Uterus (tissue), 4 donors: ENCODE data around the gene S100A13. TPM values are rescaled to one million over a fixed set of nuclear protein-coding genes. Genes with fewer than 3 reads are reported as not detected.
A peak's percentile ranks its signal among the peaks of the same experiment; 100 is the strongest.

ENCODE experiments used
- DNase-seq, 2 donors: peaks; one replicate each; pipeline ENCODE4 v3.0.0-alpha.2; 2019 to 2020
- H3K27ac ChIP-seq, 2 donors: fragments of 200-600 bp; sonication (generic); 1 replicate in 1 of 2; 2 replicates in 1 of 2; pipeline ENCODE4 v1.5.1; 2016 to 2018
- H3K27me3 ChIP-seq, 2 donors: fragments of 200-600 bp; sonication (generic); one replicate each; pipeline ENCODE4 v1.5.1; 2018 to 2019; ENCODE audit warnings: control low read depth in 1 of 2
- H3K36me3 ChIP-seq, 2 donors: fragments of 200-600 bp; sonication (generic); one replicate each; pipeline ENCODE4 v1.5.1; 2019; ENCODE audit warnings: control low read depth in 1 of 2
- H3K4me1 ChIP-seq, 2 donors: fragments of 200-600 bp; sonication (generic); one replicate each; pipeline ENCODE4 v1.5.1; 2018 to 2019; ENCODE audit warnings: control low read depth in 1 of 2
- H3K4me3 ChIP-seq, 2 donors: fragments of 200-600 bp; sonication (generic); 1 replicate in 1 of 2; 2 replicates in 1 of 2; pipeline ENCODE4 v1.5.1; 2018 to 2019; ENCODE audit warnings: mild to moderate bottlenecking in 1 of 2
- H3K9me3 ChIP-seq, 2 donors: fragments of 200-600 bp; sonication (generic); one replicate each; pipeline ENCODE4 v1.5.1; 2019; ENCODE audit warnings: control low read depth in 1 of 2
- CTCF ChIP-seq, 4 experiments: fragments of 200-600 bp in 2 of 4; fragments of 450-650 bp in 2 of 4; sonication (generic) in 2 of 4; IDR thresholded peaks; one replicate each; pipeline ENCODE4 v1.5.1; 2016 to 2019; ENCODE audit warnings: antibody characterized with exemption in 4 of 4, mild to moderate bottlenecking in 2 of 4, moderate library complexity in 1 of 4
- POLR2A ChIP-seq, 2 donors: fragments of 450-650 bp; IDR thresholded peaks; one replicate each; pipeline ENCODE4 v1.6.1; 2016; ENCODE audit warnings: antibody characterized with exemption in 2 of 2, mild to moderate bottlenecking in 1 of 2, moderate library complexity in 1 of 2
- intact Hi-C: fragments of 100-400 bp; cut with DNase I; formaldehyde crosslinking; loops from one replicate; pipeline ENCODE4 v1.15.1; 2023; ENCODE audit warnings: low total_unique reads
- total RNA-seq, 4 donors: library from RNA; depleted of rRNA in 3 of 4; stranded (reverse); fragments of >200 nt in 3 of 4; gene quantifications; one replicate each; pipeline versions ENCODE4 v1.1.0 to v1.2.4, GENCODE V29; 2014 to 2023
- donor health status: DM: yes; HTN: yes; CAD: no.

The S100A13 gene
- total RNA-seq, 4 donors from 2014 or later = 25.9 to 269 (median 126) TPM

GRCh38 chr1:153655333-153655732 is 28.0 kb upstream of the S100A13 start:
- Histone ChIP-seq H3K9me3 (no peaks in the 10 kb centered on the region), H3K4me3 (no peak overlapping the region), H3K27ac (no peak overlapping the region), H3K4me1 (peaks cover 4 to 9% of the 10 kb centered on the region in 2 donors), H3K36me3 (no peaks in the 10 kb centered on the region), H3K27me3 (no peaks in the 10 kb centered on the region)
- DNase-seq = no peak
- no peak for TF ChIP-seq CTCF (IDR thresholded peaks at IDR 0.05)
- no peak for TF ChIP-seq POLR2A (IDR thresholded peaks at IDR 0.05)
- intact Hi-C loops = no loop called here

- no peak overlapping the region for H3K4me3 ChIP-seq
- no peaks in the 10 kb centered on the region for H3K4me1 ChIP-seq
- H3K36me3 ChIP-seq = no peaks in the 10 kb centered on the region
- intact Hi-C loops = no loop called here
- no peak for DNase-seq
- no peaks in the 10 kb centered on the region for H3K9me3 ChIP-seq
- TF ChIP-seq POLR2A (IDR thresholded peaks at IDR 0.05) = no peak
- no peak for TF ChIP-seq CTCF (IDR thresholded peaks at IDR 0.05)
- peak overlapping the region in 1 of 2 donors; percentile 0 for H3K27ac ChIP-seq
- H3K27me3 ChIP-seq = no peaks in the 10 kb centered on the region
Observed at GRCh38 chr1:153652805-153653500, 25.6 kb upstream of the S100A13 start.

GRCh38 chr1:153651771-153652170 is 24.5 kb upstream of the S100A13 start:
- no peak overlapping the region for H3K4me3 ChIP-seq
- DNase-seq = no peak
- intact Hi-C loops = no loop called here
- H3K9me3 ChIP-seq = no peaks in the 10 kb centered on the region
- H3K4me1 ChIP-seq = no peaks in the 10 kb centered on the region
- no peak overlapping the region for H3K27ac ChIP-seq
- H3K27me3 ChIP-seq = no peaks in the 10 kb centered on the region
- TF ChIP-seq POLR2A (IDR thresholded peaks at IDR 0.05) = no peak
- no peak for TF ChIP-seq CTCF (IDR thresholded peaks at IDR 0.05)
- H3K36me3 ChIP-seq = no peaks in the 10 kb centered on the region

- Histone ChIP-seq H3K4me1 (no peaks in the 10 kb centered on the region), H3K4me3 (no peak overlapping the region), H3K27me3 (no peaks in the 10 kb centered on the region), H3K9me3 (no peaks in the 10 kb centered on the region), H3K36me3 (no peaks in the 10 kb centered on the region), H3K27ac (peak overlapping the region in 1 of 2 donors; percentile 17)
- TF ChIP-seq POLR2A (IDR thresholded peaks at IDR 0.05) (no peak), CTCF (IDR thresholded peaks at IDR 0.05) (no peak)
- DNase-seq = no peak
- intact Hi-C loops = no loop called here
Observed at GRCh38 chr1:153649863-153650235, 22.5 kb upstream of the S100A13 start.

- H3K9me3 ChIP-seq = no peaks in the 10 kb centered on the region
- no peaks in the 10 kb centered on the region for H3K4me1 ChIP-seq
- TF ChIP-seq POLR2A (IDR thresholded peaks at IDR 0.05) = no peak
- TF ChIP-seq CTCF (IDR thresholded peaks at IDR 0.05) = no peak
- no peak for DNase-seq
- no peaks in the 10 kb centered on the region for H3K36me3 ChIP-seq
- H3K4me3 ChIP-seq = no peak overlapping the region
- peak overlapping the region in 1 of 2 donors; percentile 17 for H3K27ac ChIP-seq
- intact Hi-C loops = no loop called here
- no peaks in the 10 kb centered on the region for H3K27me3 ChIP-seq
Observed at GRCh38 chr1:153649137-153649862, 22.0 kb upstream of the S100A13 start.
